Eye (tissue), 1 donor: Measurements from ENCODE around the gene MRPS12.
"Not testable (repeated sequence)": the region's sequence is repeated elsewhere in the genome, so short reads cannot be mapped to it uniquely, and the experiment has no call there.

Source experiments
- DNase-seq: peaks from one replicate; pipeline ENCODE4 v3.0.0-alpha.2; 2015

MRPS12 gene

GRCh38 chr19:38930776-38931520, at the start of gene MRPS12:
MRPS12 (plus strand) TSS chr19:38930944; CDS start chr19:38931295, 351 bp downstream.
- peak; percentile 100 for DNase-seq

DNA sequence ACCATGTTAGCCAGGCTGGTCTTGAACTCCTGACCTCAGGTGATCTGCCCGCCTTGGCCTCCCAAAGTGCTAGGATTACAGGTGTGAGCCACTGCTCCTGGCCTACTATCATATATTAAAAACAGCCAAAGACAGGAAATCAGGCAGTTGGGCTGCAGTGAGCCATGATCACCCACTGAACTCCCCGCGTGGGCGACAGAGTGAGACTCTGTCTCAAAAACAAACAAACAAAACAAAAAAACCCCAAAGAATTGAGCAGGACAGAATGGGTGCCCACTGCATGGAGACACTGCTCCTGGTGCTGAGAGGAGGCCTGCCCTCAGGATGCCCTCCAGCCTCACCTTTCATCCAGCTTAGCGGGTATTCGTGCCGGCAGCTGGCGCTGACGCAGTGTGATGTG, 47.5 kb upstream of the MRPS12 start:
- no peak for DNase-seq

DNA sequence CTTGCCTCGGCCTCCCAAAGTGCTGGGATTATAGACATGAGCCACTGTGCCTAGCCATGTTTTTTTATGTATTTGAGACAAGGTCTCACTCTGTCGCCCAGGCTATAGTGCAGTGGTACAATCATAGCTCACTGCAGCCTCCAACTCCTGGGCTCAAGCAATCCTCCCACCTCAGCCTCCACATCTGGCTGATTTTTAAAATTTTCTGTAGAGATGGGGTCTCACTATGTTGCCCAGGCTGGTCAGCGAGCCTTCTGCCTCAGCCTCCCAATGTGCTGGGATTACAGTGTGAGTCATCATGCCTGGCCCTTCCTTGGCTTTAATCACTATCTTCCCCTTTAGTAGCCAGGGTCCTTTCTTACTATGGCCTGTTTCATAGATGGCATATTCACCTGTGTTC, 46.1 kb upstream of the MRPS12 start:
- not testable (repeated sequence) for DNase-seq

DNA sequence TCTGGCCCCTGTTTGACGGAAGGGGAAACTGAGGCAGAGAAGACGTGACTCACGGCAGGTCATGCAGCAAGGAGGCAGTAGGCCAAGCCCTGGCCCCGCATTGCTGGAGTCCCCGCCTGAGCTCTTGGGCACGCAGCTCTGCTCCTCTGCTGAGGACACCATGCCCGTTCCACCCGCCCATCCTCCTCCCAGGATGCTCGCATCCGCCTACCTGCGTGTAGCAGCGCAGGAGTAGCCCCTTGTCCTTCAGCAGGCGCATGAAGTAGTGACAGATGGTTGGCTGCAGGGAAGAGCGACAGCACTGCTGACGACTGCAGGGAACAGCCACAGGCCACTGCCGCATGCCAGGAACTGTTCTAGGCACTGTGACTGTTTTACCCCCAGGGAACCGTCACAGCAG, 41.9 kb upstream of the MRPS12 start:
- DNase-seq: no peak

GRCh38 chr19:38889803-38890202, 40.9 kb upstream of the MRPS12 start:
- DNase-seq: no peak

DNA sequence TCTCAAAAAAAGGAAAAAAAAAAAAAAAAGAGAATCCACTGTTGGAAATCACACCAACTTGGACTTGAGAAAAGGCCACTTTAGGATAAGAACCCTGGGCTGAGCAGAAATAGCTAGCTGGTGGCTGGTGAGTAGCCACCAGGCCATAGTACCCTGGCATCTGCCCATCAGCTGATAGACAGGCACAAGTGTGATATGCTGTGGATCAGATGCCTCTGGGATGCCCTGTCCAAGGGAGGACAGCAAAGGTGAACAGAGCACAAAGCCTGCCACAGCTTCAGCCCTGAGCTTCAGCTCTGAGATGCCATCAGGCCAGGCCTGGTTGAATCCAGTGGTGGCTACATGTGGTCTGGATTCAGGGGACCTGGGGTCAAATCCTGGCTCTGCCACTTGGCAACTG, 40.1 kb upstream of the MRPS12 start:
- DNase-seq: no peak

- no peak for DNase-seq
These were observed 39.0 kb upstream of the MRPS12 start for GRCh38 chr19:38891771-38892170.

DNA sequence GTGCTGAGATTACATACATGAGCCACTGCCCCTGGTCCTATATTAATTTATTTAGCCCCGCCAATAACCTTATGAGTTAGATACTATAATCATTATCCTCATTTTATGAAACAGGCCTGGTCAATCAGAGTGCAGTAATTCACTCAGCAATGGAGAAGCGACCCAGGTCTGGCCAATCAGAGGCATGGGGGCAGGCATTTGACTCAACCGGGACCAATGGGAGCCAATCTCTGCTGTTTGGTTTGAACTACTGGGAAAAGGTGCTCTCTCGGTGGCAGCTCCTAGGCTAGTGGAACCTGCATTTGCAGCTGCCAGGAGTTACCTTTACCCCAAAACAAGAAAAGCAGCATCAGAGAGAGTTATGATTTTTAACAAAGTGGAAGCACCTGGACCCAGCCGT, 37.9 kb upstream of the MRPS12 start:
- no peak for DNase-seq

- DNase-seq: no peak
These were observed 37.4 kb upstream of the MRPS12 start for GRCh38 chr19:38893341-38893771.

DNA sequence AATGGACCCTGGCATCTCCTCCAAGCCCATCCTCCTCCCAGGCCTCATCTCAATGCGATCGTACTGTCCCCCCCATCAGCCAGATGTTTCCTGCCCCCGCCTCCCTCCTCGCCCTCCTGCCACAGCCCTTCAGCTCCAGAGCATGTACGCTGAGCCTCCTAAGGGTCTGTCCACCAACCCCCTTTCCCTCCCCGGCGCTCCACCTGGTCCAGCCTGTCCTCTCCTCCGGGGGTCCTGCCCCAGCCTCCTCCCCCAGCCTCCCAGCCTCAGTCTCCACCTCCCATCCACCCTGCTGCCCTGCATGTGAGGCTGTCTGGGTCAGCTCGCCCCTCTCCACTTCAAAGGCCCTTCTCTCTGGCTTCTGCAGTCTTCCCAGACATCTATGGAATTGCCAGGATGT, 35.8 kb upstream of the MRPS12 start:
- no peak for DNase-seq

DNA sequence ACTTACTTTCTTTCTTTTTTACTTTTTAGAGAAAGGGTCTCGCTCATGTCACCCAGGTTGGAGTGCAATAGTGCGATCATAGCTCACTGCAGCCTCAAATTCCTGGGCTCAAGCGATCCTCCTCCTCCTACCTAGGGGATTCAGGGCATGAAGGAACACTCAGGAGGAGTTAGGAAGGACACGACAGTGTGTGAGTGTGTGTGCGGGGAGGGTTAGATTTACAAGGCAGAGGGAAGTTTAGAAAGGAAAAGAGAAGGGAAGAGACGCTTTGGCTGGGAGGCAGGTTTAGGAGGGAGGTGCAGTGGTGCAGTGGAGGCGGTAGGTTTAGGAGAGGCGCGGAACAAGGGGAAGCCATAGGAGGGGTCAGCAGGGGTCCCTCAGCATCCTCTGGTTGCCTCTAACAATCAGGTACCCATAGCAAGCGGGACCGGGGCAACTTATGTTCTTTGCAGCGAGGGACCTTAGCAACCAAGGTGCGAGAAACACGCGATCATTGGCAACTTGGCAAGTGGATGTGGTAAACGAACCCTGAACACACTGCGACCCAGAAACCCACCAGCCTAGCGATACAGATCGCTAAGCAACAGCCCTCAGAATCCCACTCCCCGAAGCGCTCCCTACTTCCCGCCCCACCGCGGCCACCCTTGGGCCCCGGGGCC, 31.8 kb upstream of the MRPS12 start:
- no peak for DNase-seq

DNA sequence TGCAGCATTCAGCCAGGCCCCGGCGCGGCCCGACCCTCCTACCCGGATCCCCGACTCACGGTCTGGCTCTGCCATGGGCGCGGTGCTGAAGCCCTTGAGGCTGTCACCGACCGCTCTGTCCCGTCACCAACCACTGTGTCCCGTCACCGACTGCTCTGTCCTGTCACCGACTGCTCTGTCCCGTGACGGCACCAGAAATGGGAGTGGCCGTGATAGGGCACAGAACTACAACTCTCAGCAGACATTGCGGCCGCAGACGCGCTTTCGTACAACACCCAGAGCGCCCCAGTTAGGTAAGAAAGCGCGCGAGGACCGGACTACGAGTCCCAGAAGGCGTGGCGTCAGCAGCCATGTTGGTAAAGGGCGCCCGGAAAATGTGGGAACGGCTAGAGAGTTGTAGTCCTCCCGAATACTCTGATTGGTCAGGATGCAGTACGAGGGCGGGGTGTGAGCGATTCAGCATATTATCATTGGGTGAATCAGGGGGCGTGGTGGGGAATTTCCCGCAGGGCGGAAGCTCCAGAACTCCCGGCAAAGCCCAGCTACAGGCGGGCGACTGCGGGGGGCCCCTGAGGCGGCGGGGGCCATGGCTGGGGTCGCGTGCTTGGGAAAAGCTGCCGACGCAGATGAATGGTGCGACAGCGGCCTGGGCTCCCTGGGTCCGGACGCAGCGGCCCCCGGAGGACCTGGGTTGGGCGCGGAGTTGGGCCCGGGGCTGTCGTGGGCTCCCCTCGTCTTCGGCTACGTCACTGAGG, 31.1 kb upstream of the MRPS12 start, which contains the start of the genes NFKBIB and SIRT2:
Gene NFKBIB (plus strand): TSS at position 523 of the 755 bp plus-strand sequence. CDS start 64 bp downstream, at position 587.
Gene SIRT2 (minus strand): TSS at position 172 of the 755 bp plus-strand sequence. CDS start 97 bp downstream, at position 75.
- DNase-seq: peak; percentile 100

GRCh38 chr19:38900202-38900629, 30.5 kb upstream of the MRPS12 start:
- no peak for DNase-seq

GRCh38 chr19:38900743-38901190, 30.0 kb upstream of the MRPS12 start:
- peak; percentile 24 for DNase-seq

DNA sequence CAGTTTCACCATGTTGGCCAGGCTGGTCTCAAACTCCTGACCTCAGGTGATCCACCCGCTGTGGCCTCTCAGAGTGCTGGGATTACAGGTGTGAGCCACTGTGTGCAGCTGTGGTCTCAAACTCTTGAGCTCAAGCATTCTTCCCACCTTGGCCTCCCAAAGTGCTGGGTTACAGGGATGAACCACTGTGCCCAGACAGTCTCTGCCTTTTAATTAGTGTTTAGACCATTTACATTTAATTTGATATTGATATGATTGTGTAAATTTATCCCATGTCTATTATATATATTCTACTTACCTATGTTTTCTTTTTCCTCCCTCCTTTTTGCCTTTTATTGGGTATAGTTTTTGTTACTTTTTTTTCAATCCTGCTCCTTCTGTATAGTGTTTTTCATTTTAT, 29.1 kb upstream of the MRPS12 start:
- DNase-seq: no peak

GRCh38 chr19:38904581-38905539, 25.9 kb upstream of the MRPS12 start:
- DNase-seq: no peak

- DNase-seq: no peak
These were observed 25.1 kb upstream of the MRPS12 start for GRCh38 chr19:38905620-38906019.

DNA sequence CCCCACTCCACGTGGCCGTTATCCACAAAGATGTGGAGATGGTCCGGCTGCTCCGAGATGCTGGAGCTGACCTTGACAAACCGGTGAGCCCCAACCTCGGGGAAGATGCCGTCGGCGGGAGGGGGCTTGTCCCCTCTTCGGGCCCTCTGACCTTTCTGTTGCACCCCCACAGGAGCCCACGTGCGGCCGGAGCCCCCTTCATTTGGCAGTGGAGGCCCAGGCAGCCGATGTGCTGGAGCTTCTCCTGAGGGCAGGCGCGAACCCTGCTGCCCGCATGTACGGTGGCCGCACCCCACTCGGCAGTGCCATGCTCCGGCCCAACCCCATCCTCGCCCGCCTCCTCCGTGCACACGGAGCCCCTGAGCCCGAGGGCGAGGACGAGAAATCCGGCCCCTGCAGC, 23.5 kb upstream of the MRPS12 start:
- no peak for DNase-seq

GRCh38 chr19:38907670-38908069, 23.1 kb upstream of the MRPS12 start:
- DNase-seq: no peak

- no peak for DNase-seq
These were observed 21.8 kb upstream of the MRPS12 start for GRCh38 chr19:38908911-38909310.

GRCh38 chr19:38910488-38910887, 20.3 kb upstream of the MRPS12 start:
- DNase-seq: no peak

DNA sequence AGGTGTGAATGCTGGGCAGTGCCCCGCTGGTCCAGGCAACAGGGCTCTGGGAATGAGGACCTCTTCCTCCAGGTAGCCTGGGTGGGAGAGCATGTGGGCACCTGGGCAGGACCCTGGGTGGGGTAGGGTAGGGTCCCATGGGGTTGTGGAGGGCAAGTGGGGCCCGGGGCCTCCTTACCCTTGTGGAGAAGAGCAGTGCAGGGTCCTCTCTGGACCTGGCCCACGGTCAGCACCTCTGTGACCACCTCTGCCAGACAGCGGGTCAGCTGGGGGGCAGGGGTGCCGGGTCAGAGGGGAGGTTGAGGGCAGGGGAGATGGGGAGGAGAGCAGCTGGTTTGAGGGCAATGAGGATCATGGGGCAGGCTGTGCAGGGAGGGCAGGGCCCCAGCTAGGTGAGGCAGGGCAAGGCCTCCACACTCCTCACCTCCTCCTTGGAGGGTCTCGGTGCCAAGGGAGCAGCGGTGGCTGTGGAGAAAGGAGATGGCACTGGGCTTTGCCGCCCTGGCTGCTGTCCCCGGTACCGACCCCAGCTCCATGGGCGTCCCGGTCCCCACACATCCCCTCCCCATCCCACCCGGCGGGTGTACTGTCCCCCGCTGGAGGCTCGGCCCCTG, 19.2 kb upstream of the MRPS12 start:
- no peak for DNase-seq
